Measurements from ENCODE around the gene TRIM73. TPM values are rescaled to one million over a fixed set of nuclear protein-coding genes. Genes with fewer than 3 reads are reported as not detected.
"Not testable (repeated sequence)": the region's sequence is repeated elsewhere in the genome, so short reads cannot be mapped to it uniquely, and the experiment has no call there.

TRIM73 gene
- total RNA-seq, 1 donor from 2014 or later: 2.8 TPM

GRCh38 chr7:75415829-75416373 lies 20.5 kb downstream of the TRIM73 start:
- not testable (repeated sequence) for DNase-seq

GRCh38 chr7:75416787-75417186 lies 21.4 kb downstream of the TRIM73 start:
- DNase-seq: not testable (repeated sequence)

GRCh38 chr7:75418292-75418858 lies 22.9 kb downstream of the TRIM73 start:
- not testable (repeated sequence) for DNase-seq

- DNase-seq: not testable (repeated sequence)
Measured at GRCh38 chr7:75419210-75419609, 23.8 kb downstream of the TRIM73 start.

- not testable (repeated sequence) for DNase-seq
Measured at GRCh38 chr7:75419693-75420092, 24.3 kb downstream of the TRIM73 start.

- not testable (repeated sequence) for DNase-seq
Measured at GRCh38 chr7:75420152-75420551, 24.7 kb downstream of the TRIM73 start.

GRCh38 chr7:75421798-75422710 lies 26.6 kb downstream of the TRIM73 start:
- not testable (repeated sequence) for DNase-seq

- not testable (repeated sequence) for DNase-seq
Measured at GRCh38 chr7:75423481-75423880, 28.1 kb downstream of the TRIM73 start.

- DNase-seq: not testable (repeated sequence)
Measured at GRCh38 chr7:75439000-75439399, 43.6 kb downstream of the TRIM73 start.

GRCh38 chr7:75442101-75442464 lies 46.7 kb downstream of the TRIM73 start:
- not testable (repeated sequence) for DNase-seq

GRCh38 chr7:75442465-75443111 lies 47.2 kb downstream of the TRIM73 start:
- not testable (repeated sequence) for DNase-seq

- not testable (repeated sequence) for DNase-seq
Measured at GRCh38 chr7:75449946-75450345, 54.5 kb downstream of the TRIM73 start.

- not testable (repeated sequence) for DNase-seq
Measured at GRCh38 chr7:75452494-75452955, 57.1 kb downstream of the TRIM73 start.

Small RNAs within 50 kb of the gene (small RNA-seq; reads per million reads assigned to genes)
- gene RF00019: not detected

Other genes with a start within 250 kb of the TRIM73 start
- 9.2 TPM for gene POM121C, start 90.7 kb downstream of the TRIM73 start, total RNA-seq
- not detected for gene SPDYE5, start 96.7 kb downstream of the TRIM73 start, total RNA-seq